HepG2 (cell line): ENCODE results near the gene TMEM145. TPM values are rescaled to one million over a fixed set of nuclear protein-coding genes. Genes with fewer than 3 reads are reported as not detected.
A peak's percentile ranks its signal among the peaks of the same experiment; 100 is the strongest.

Experiments
- CREB3 ChIP-seq: sonication (generic); formaldehyde crosslinking; IDR thresholded peaks from 2 replicates; pipeline ENCODE4 v1.5.0; 2020; ENCODE audit warnings: missing genetic modification reagents
- EP300 ChIP-seq, 3 experiments: sonication (generic) in 1 of 3; formaldehyde crosslinking in 1 of 3; IDR thresholded peaks; 2 replicates each; pipeline versions ENCODE4 v1.5.1 to v1.6.1; 2011 to 2020; ENCODE audit warnings: low read depth in 2 of 3, low read length in 2 of 3, borderline replicate concordance in 1 of 3, improper control_type of control experiment in 1 of 3, mild to moderate bottlenecking in 1 of 3, missing genetic modification reagents in 1 of 3, moderate library complexity in 1 of 3
- EZH2 ChIP-seq: conservative IDR thresholded peaks from 2 replicates; pipeline ENCODE4 v1.6.1; 2012; ENCODE audit warnings: mild to moderate bottlenecking, low read depth, low read length, moderate library complexity
- GMEB2 ChIP-seq: IDR thresholded peaks from 2 replicates; pipeline ENCODE4 v1.6.1; 2016; ENCODE audit warnings: missing biosample characterization, missing genetic modification reagents, low read depth
- GZF1 ChIP-seq: sonication (generic); formaldehyde crosslinking; IDR thresholded peaks from 2 replicates; pipeline ENCODE4 v1.5.1; 2020; ENCODE audit warnings: mild to moderate bottlenecking, missing genetic modification reagents
- HINFP ChIP-seq: sonication (generic); formaldehyde crosslinking; IDR thresholded peaks from 2 replicates; pipeline ENCODE4 v1.4.0; 2020; ENCODE audit warnings: low read depth, mild to moderate bottlenecking, missing genetic modification reagents
- NFIB ChIP-seq: sonication (generic); formaldehyde crosslinking; IDR thresholded peaks from 2 replicates; pipeline ENCODE4 v1.9.0; 2021; ENCODE audit warnings: missing genetic modification reagents, mild to moderate bottlenecking, borderline replicate concordance
- NFIC ChIP-seq: IDR thresholded peaks from 2 replicates; pipeline ENCODE4 v1.6.1; 2012; ENCODE audit warnings: mild to moderate bottlenecking, low read length, inconsistent platforms
- NR0B2 ChIP-seq: sonication (generic); formaldehyde crosslinking; IDR thresholded peaks from 2 replicates; pipeline ENCODE4 v1.4.0; 2020; ENCODE audit warnings: mild to moderate bottlenecking, missing genetic modification reagents
- SALL1 ChIP-seq: sonication (generic); formaldehyde crosslinking; IDR thresholded peaks from 2 replicates; pipeline ENCODE4 v1.8.0; 2022; ENCODE audit warnings: mild to moderate bottlenecking, missing genetic modification reagents
- SALL2 ChIP-seq: sonication (generic); formaldehyde crosslinking; IDR thresholded peaks from 2 replicates; pipeline ENCODE4 v1.8.1; 2023; ENCODE audit warnings: mild to moderate bottlenecking, missing genetic modification reagents, inconsistent platforms
- THAP11 ChIP-seq: IDR thresholded peaks from 2 replicates; pipeline ENCODE4 v1.6.1; 2016; ENCODE audit warnings: missing biosample characterization, missing genetic modification reagents
- XRCC5 ChIP-seq: fragments of 200-400 bp; formaldehyde crosslinking; optimal IDR thresholded peaks from 2 replicates; pipeline ENCODE3; 2017; ENCODE audit warnings: mild to moderate bottlenecking, low read length
- ZBTB14 ChIP-seq: sonication (generic); formaldehyde crosslinking; IDR thresholded peaks from 2 replicates; pipeline ENCODE4 v1.4.0; 2020; ENCODE audit warnings: missing genetic modification reagents
- ZFP36L1 ChIP-seq: sonication (generic); formaldehyde crosslinking; IDR thresholded peaks from 2 replicates; pipeline ENCODE4 v1.8.0; 2022; ENCODE audit warnings: mild to moderate bottlenecking, missing genetic modification reagents, moderate library complexity
- ZNF687 ChIP-seq: sonication (generic); formaldehyde crosslinking; IDR thresholded peaks from 2 replicates; pipeline ENCODE4 v1.5.1; 2020; ENCODE audit warnings: mild to moderate bottlenecking, missing genetic modification reagents, moderate library complexity
- ZNF772 ChIP-seq: sonication (generic); formaldehyde crosslinking; IDR thresholded peaks from 2 replicates; pipeline ENCODE4 v1.5.0; 2020; ENCODE audit warnings: mild to moderate bottlenecking, missing genetic modification reagents
- polyA plus RNA-seq, 8 experiments: library from polyadenylated mRNA; depleted of rRNA in 3 of 8; stranded (reverse) in 7 of 8; unstranded in 1 of 8; fragments of >200 nt; fragmentation: Illumina TruSeq in 4 of 8; extraction: Trizol in 4 of 8; gene quantifications; 2 replicates each; pipeline versions ENCODE4 v1.2.1 to v1.2.3, GENCODE V29; 2011 to 2016; ENCODE audit warnings: low read depth in 4 of 8, missing spikeins in 1 of 8, mixed read lengths in 1 of 8; ENCODE audit not compliant: insufficient read depth in 1 of 8
- total RNA-seq, 5 experiments: library from RNA; depleted of rRNA; stranded (reverse); fragments of >200 nt; fragmentation: Illumina TruSeq; extraction: Trizol; gene quantifications; 2 replicates each; pipeline ENCODE4 v1.2.3, GENCODE V29; 2016; ENCODE audit warnings: low read depth in 1 of 5

The TMEM145 gene
- total and polyA plus RNA-seq, 2 of the 13 experiments (the other 11 are each of a cell fraction or from before 2014, with no cell fraction given), result 0.07 to 5.1 TPM

GRCh38 chr19:42290523-42291434, 22.3 kb upstream of the TMEM145 start (continued):
- TF ChIP-seq CREB3 (CRISPR knock-in tag), result no peak
- no peak for TF ChIP-seq ZFP36L1 (CRISPR knock-in tag)
- TF ChIP-seq SALL1 (CRISPR knock-in tag), result no peak
- TF ChIP-seq EZH2, result no peak
- no peak for TF ChIP-seq GZF1 (CRISPR knock-in tag)
- peak; percentile 51 for TF ChIP-seq ZNF687 (CRISPR knock-in tag)
- TF ChIP-seq NFIC, result no peak
- TF ChIP-seq HINFP (CRISPR knock-in tag), result no peak
- TF ChIP-seq GMEB2, result no peak
- TF ChIP-seq ZBTB14 (CRISPR knock-in tag), result 0 out of 2 replicates have a peak, but pooled peaks have one; percentile 22
- TF ChIP-seq NR0B2 (CRISPR knock-in tag), result no peak
- no peak for TF ChIP-seq ZNF772
- no peak for TF ChIP-seq NFIB (CRISPR knock-in tag)
- 0 out of 2 replicates have a peak, but pooled peaks have one; percentile 25 for TF ChIP-seq SALL2 (CRISPR knock-in tag)
- TF ChIP-seq XRCC5, result peak; percentile 86
- TF ChIP-seq EP300 (IDR thresholded peaks at IDR 0.05; ENCODE audit: low read depth in 2 of 2, low read length in 2 of 2), result no peak
- no peak for TF ChIP-seq EP300 (CRISPR knock-in tag; IDR thresholded peaks at IDR 0.05; ENCODE audit: borderline replicate concordance)
- peak; percentile 58; the same call in 1 of the 2 replicates for TF ChIP-seq THAP11
